RWPE2 (cell line): Measurements from ENCODE around the gene SRBD1.

Experiments used
- ATAC-seq: fragments of 200-7000 bp; cut with Tn5 transposase; 3 replicates; pipeline ENCODE4 v1.9.1; 2021; ENCODE audit warnings: low read depth
- DNase-seq: peaks from one replicate; pipeline ENCODE4 v3.0.0-alpha.2; 2020; ENCODE audit warnings: low spot score
- H3K27ac ChIP-seq: fragments of 450-650 bp; 2 replicates; pipeline ENCODE4 v1.5.1; 2017; ENCODE audit warnings: mild to moderate bottlenecking; ENCODE audit not compliant: poor library complexity, severe bottlenecking
- H3K27me3 ChIP-seq: fragments of 250-450 bp; sonication (Bioruptor Pico); 2 replicates; pipeline ENCODE4 v1.5.1; 2021; ENCODE audit warnings: mild to moderate bottlenecking, moderate library complexity; ENCODE audit not compliant: insufficient read depth, poor library complexity, severe bottlenecking
- H3K36me3 ChIP-seq: fragments of 250-450 bp; sonication (Bioruptor Pico); 2 replicates; pipeline ENCODE4 v1.5.1; 2020; ENCODE audit warnings: low read depth, mild to moderate bottlenecking, moderate library complexity
- H3K4me1 ChIP-seq: fragments of 250-450 bp; sonication (Bioruptor Pico); 2 replicates; pipeline ENCODE4 v1.5.1; 2021; ENCODE audit warnings: mild to moderate bottlenecking, moderate library complexity; ENCODE audit not compliant: insufficient read depth, poor library complexity, severe bottlenecking
- H3K4me3 ChIP-seq: fragments of 250-450 bp; sonication (Bioruptor Pico); 2 replicates; pipeline ENCODE4 v1.5.1; 2021; ENCODE audit warnings: mild to moderate bottlenecking, moderate library complexity; ENCODE audit not compliant: severe bottlenecking
- H3K9me3 ChIP-seq: fragments of 250-450 bp; sonication (Bioruptor Pico); 2 replicates; pipeline ENCODE4 v1.5.1; 2021; ENCODE audit warnings: mild to moderate bottlenecking, moderate library complexity; ENCODE audit not compliant: severe bottlenecking
- CTCF ChIP-seq: fragments of 450-650 bp; IDR thresholded peaks from one replicate; pipeline ENCODE4 v1.5.1; 2017; ENCODE audit warnings: mild to moderate bottlenecking, moderate library complexity; ENCODE audit not compliant: poor library complexity, severe bottlenecking

Gene SRBD1

GRCh38 chr2:45343251-45344017 lies 267.6 kb downstream of the SRBD1 start:
- H3K4me3 ChIP-seq = no peak overlapping the region
- no peaks in the 10 kb centered on the region for H3K36me3 ChIP-seq
- H3K27ac ChIP-seq = no peak overlapping the region
- ATAC-seq (no peak), DNase-seq (no peak)
- H3K4me1 ChIP-seq = no peaks in the 10 kb centered on the region
- no peaks in the 10 kb centered on the region for H3K9me3 ChIP-seq
- no peaks in the 10 kb centered on the region for H3K27me3 ChIP-seq
- no peak for TF ChIP-seq CTCF

GRCh38 chr2:45340318-45340717 lies 270.7 kb downstream of the SRBD1 start:
- no peaks in the 10 kb centered on the region for H3K9me3 ChIP-seq
- ATAC-seq (no peak), DNase-seq (no peak)
- H3K27ac ChIP-seq = no peak overlapping the region
- no peaks in the 10 kb centered on the region for H3K36me3 ChIP-seq
- no peak overlapping the region for H3K4me3 ChIP-seq
- H3K4me1 ChIP-seq = no peaks in the 10 kb centered on the region
- no peaks in the 10 kb centered on the region for H3K27me3 ChIP-seq
- no peak for TF ChIP-seq CTCF

- no peak for TF ChIP-seq CTCF
- no peaks in the 10 kb centered on the region for H3K36me3 ChIP-seq
Measured at GRCh38 chr2:45339253-45339652, 271.8 kb downstream of the SRBD1 start.

More at GRCh38 chr2:45339253-45339652, 271.8 kb downstream of the SRBD1 start:
- no peaks in the 10 kb centered on the region for H3K4me1 ChIP-seq
- no peaks in the 10 kb centered on the region for H3K9me3 ChIP-seq
- H3K27me3 ChIP-seq = no peaks in the 10 kb centered on the region
- H3K4me3 ChIP-seq = no peak overlapping the region
- no peak for DNase-seq
- ATAC-seq = no peak
- no peak overlapping the region for H3K27ac ChIP-seq
